Spleen (tissue), 11 donors: ENCODE results near the gene PEDS1. TPM values are rescaled to one million over a fixed set of nuclear protein-coding genes. Genes with fewer than 3 reads are reported as not detected.

Source experiments
- DNase-seq: peaks from one replicate; pipeline ENCODE4 v3.0.0-alpha.2; 2020
- H3K27ac ChIP-seq, 8 donors: fragments of 200-600 bp; sonication (generic) in 7 of 8; 1 replicate in 4 of 8; 2 replicates in 4 of 8; pipeline versions ENCODE4 v1.5.0 to v1.8.0; 2016 to 2021; ENCODE audit warnings: inconsistent platforms in 4 of 8, mild to moderate bottlenecking in 4 of 8, moderate library complexity in 1 of 8
- H3K27me3 ChIP-seq, 7 donors: fragments of 200-600 bp; sonication (generic) in 6 of 7; replicated peaks in 1 of 7; 1 replicate in 4 of 7; 2 replicates in 3 of 7; pipeline versions ENCODE4 v1.5.0 to v1.8.0; 2016 to 2021; ENCODE audit warnings: inconsistent platforms in 3 of 7, mild to moderate bottlenecking in 1 of 7
- H3K36me3 ChIP-seq, 6 donors: fragments of 200-600 bp; sonication (generic) in 5 of 6; 1 replicate in 4 of 6; 2 replicates in 2 of 6; pipeline versions ENCODE4 v1.5.0 to v1.8.0; 2016 to 2021; ENCODE audit warnings: inconsistent platforms in 2 of 6
- H3K4me1 ChIP-seq, 6 donors: fragments of 200-600 bp; sonication (generic) in 5 of 6; 1 replicate in 3 of 6; 2 replicates in 3 of 6; pipeline versions ENCODE4 v1.5.0 to v1.8.0; 2016 to 2021; ENCODE audit warnings: inconsistent platforms in 3 of 6
- H3K4me3 ChIP-seq, 8 donors: fragments of 200-600 bp; sonication (generic) in 7 of 8; 1 replicate in 4 of 8; 2 replicates in 4 of 8; pipeline versions ENCODE4 v1.5.0 to v1.8.0; 2016 to 2021; ENCODE audit warnings: inconsistent platforms in 4 of 8, mild to moderate bottlenecking in 4 of 8, moderate library complexity in 2 of 8
- H3K9me3 ChIP-seq, 8 donors: fragments of 200-600 bp; sonication (generic) in 7 of 8; 1 replicate in 4 of 8; 2 replicates in 4 of 8; pipeline versions ENCODE4 v1.5.0 to v1.8.0; 2016 to 2021; ENCODE audit warnings: inconsistent platforms in 4 of 8
- CTCF ChIP-seq, 11 experiments: fragments of 200-600 bp in 7 of 11; fragments of 450-650 bp in 4 of 11; sonication (generic) in 4 of 11; IDR thresholded peaks in 8 of 11; conservative IDR thresholded peaks in 3 of 11; 1 replicate in 7 of 11; 2 replicates in 4 of 11; pipeline versions ENCODE4 v1.4.0 to v1.8.0; 2016 to 2021; ENCODE audit warnings: antibody characterized with exemption in 11 of 11, inconsistent platforms in 4 of 11, mild to moderate bottlenecking in 1 of 11
- POLR2A ChIP-seq, 3 donors: fragments of 450-650 bp; IDR thresholded peaks; one replicate each; pipeline ENCODE4 v1.5.1; 2017; ENCODE audit warnings: antibody characterized with exemption in 3 of 3, mild to moderate bottlenecking in 1 of 3
- POLR2AphosphoS5 ChIP-seq, 3 donors: sonication (generic); formaldehyde crosslinking; IDR thresholded peaks; one replicate each; pipeline ENCODE4 v1.5.1; 2017; ENCODE audit warnings: antibody characterized with exemption in 3 of 3
- WGBS, 5 donors: extraction: QIAGEN DNeasy Blood & Tissue Kit in 3 of 5; methylation state at CpG; one replicate each; pipeline versions ENCODE4 v1.1.5 to v1.1.7; 2013 to 2018; 5-methylcytosine and 5-hydroxymethylcytosine counted together
- intact Hi-C: fragments of 100-400 bp; cut with DNase I; formaldehyde crosslinking; loops from one replicate; pipeline ENCODE4 v1.15.0; 2023; ENCODE audit warnings: low total_unique reads
- polyA plus RNA-seq, 3 donors: library from polyadenylated mRNA; stranded (reverse); fragments of 200-250 nt; gene quantifications; one replicate each; pipeline ENCODE4 v1.2.1, GENCODE V29; 2013
- total RNA-seq, 7 donors: library from RNA; depleted of rRNA in 3 of 7; stranded (reverse); fragments of >200 nt in 3 of 7; fragmentation: NEBNext Ultra II Directional in 4 of 7; extraction: Animal tissue kit (Norgen Biotek cat#: 25700) in 4 of 7; gene quantifications; one replicate each; pipeline versions ENCODE4 v1.1.0 to v1.2.1, GENCODE V29; 2016 to 2021
- donor health status: healthy with polysubstance abuse.
- donor health status: DM: no; HTN: no; CAD: no; lungs with moderate emphysema.
- donor health status: DM: no; HTN: no; CAD: no.
- donor health status: Bipolar disorder and iron deficiency.
- donor health status: healthy.
- donor health status: DM: no; HTN: no; CAD: no.
- donor health status: DM: yes; HTN: yes; CAD: no.

PEDS1 gene
- total and polyA plus RNA-seq, 10 donors: 9.6 to 24.8 (median 15.7) TPM

GRCh38 chr20:50175938-50176933, 22.7 kb upstream of the PEDS1 start:
- H3K27ac ChIP-seq: no peak overlapping the region
- H3K36me3 ChIP-seq: no peaks in the 10 kb centered on the region
- H3K9me3 ChIP-seq: no peaks in the 10 kb centered on the region
- peaks cover 0 to 15% (median 0%) of the 10 kb centered on the region in 7 donors for H3K27me3 ChIP-seq
- no peak for DNase-seq
- 88 to 95% (median 94%) methylated on average over 18 of the region's 18 CpGs for WGBS, 5 donors
- H3K4me3 ChIP-seq: no peak overlapping the region
- peaks cover 0 to 26% (median 16%) of the 10 kb centered on the region in 6 donors for H3K4me1 ChIP-seq
- intact Hi-C loops: loop anchor here (10.0 kb wide), 1 partner anchor 201 kb away; no protein-coding TSS in a partner anchor
- no peak for TF ChIP-seq POLR2AphosphoS5 (IDR thresholded peaks at IDR 0.05)
- TF ChIP-seq POLR2A (IDR thresholded peaks at IDR 0.05): no peak
- no peak for TF ChIP-seq CTCF (IDR thresholded peaks at IDR 0.05 in 8 of 11, conservative IDR thresholded peaks at IDR 0.05 in 3 of 11)

GRCh38 chr20:50174456-50174855, 20.9 kb upstream of the PEDS1 start:
- TF ChIP-seq POLR2A (IDR thresholded peaks at IDR 0.05): no peak
- TF ChIP-seq CTCF (IDR thresholded peaks at IDR 0.05 in 8 of 11, conservative IDR thresholded peaks at IDR 0.05 in 3 of 11): no peak
- no peak for TF ChIP-seq POLR2AphosphoS5 (IDR thresholded peaks at IDR 0.05)
- DNase-seq: no peak
- Histone ChIP-seq H3K36me3 (no peaks in the 10 kb centered on the region), H3K9me3 (no peaks in the 10 kb centered on the region), H3K4me1 (peaks cover 0 to 28% (median 16%) of the 10 kb centered on the region in 6 donors), H3K27me3 (peaks cover 0 to 19% (median 0%) of the 10 kb centered on the region in 7 donors), H3K27ac (no peak overlapping the region), H3K4me3 (no peak overlapping the region)
- 78 to 89% (median 86%) methylated on average over 5 of the region's 5 CpGs for WGBS, 5 donors
- intact Hi-C loops: loop anchor here (10.0 kb wide), 1 partner anchor 200 kb away; no protein-coding TSS in a partner anchor

- peak; percentile 87 for DNase-seq
- H3K27ac ChIP-seq: peak overlapping the region in 7 of 8 donors; percentile 49 to 77 (median 67)
- WGBS, 5 donors: 6 to 23% (median 9%) methylated on average over 21 to 36 of the region's 36 CpGs
- peaks cover 0 to 19% (median 0%) of the 10 kb centered on the region in 7 donors for H3K27me3 ChIP-seq
- intact Hi-C loops: loop anchor here (10.0 kb wide), 1 partner anchor 198 kb away; no protein-coding TSS in a partner anchor
- peaks cover 0 to 29% (median 17%) of the 10 kb centered on the region in 6 donors for H3K4me1 ChIP-seq
- no peaks in the 10 kb centered on the region for H3K36me3 ChIP-seq
- peak overlapping the region; percentile 1 to 68 (median 36) for H3K4me3 ChIP-seq
- H3K9me3 ChIP-seq: no peaks in the 10 kb centered on the region
- TF ChIP-seq CTCF (IDR thresholded peaks at IDR 0.05 in 8 of 11, conservative IDR thresholded peaks at IDR 0.05 in 3 of 11) (no peak), POLR2AphosphoS5 (IDR thresholded peaks at IDR 0.05) (peak; percentile 55 to 83 (median 80)), POLR2A (IDR thresholded peaks at IDR 0.05) (peak in 1 of 3 donors; percentile 14)
Measured at GRCh38 chr20:50172347-50173013, 19.0 kb upstream of the PEDS1 start.
